ENCODE results near the gene SLC8A2.

- TF ChIP-seq POLR2A (IDR thresholded peaks at IDR 0.05; ENCODE audit: low read length) (peak; percentile 34), GATA1 (IDR thresholded peaks at IDR 0.05; ENCODE audit: low read depth, low read length) (no peak)
These were observed 25.5 kb upstream of the SLC8A2 start for GRCh38 chr19:47497050-47497766.

Data from erythroblast (primary cell).